IMR-90 (cell line): ENCODE measurements around the gene PPP2R2D. TPM values are rescaled to one million over a fixed set of nuclear protein-coding genes. Genes with fewer than 3 reads are reported as not detected.

Experiments used
- ATAC-seq: fragments of 200-7000 bp; cut with Tn5 transposase; 2 replicates; pipeline ENCODE4 v1.9.1; 2020; ENCODE audit warnings: low read depth, mild to moderate bottlenecking, moderate library complexity
- BruUV-seq: library from RNA; stranded (reverse); fragments of 400-500 nt; replicated peaks from 2 replicates; lab custom pipeline; 2021; lab: Mats Ljungman, UMichigan
- CTCF ChIA-PET: fragments of 300-600 bp; formaldehyde crosslinking; extraction: SDS; loops from one replicate; lab custom pipeline; 2021; ENCODE audit warnings: antibody characterized with exemption; lab: Yijun Ruan, JAX
- POLR2A ChIA-PET: fragments of 300-600 bp; sonication (Branson Sonifier 250); formaldehyde crosslinking; loops from one replicate; lab custom pipeline; 2022; ENCODE audit warnings: antibody characterized with exemption; ENCODE audit not compliant: unreplicated experiment; lab: Charles Lee
- DNase-seq: peaks from one replicate; pipeline ENCODE4 v3.0.0; 2013
- H2AFZ ChIP-seq: replicated peaks from 2 replicates; pipeline ENCODE3; 2013; ENCODE audit warnings: low read length, mild to moderate bottlenecking; ENCODE audit not compliant: poor library complexity
- H2AK5ac ChIP-seq: 2 replicates; pipeline ENCODE4 v1.6.1; 2013; ENCODE audit warnings: low read depth, low read length, inconsistent platforms
- H2AK9ac ChIP-seq: replicated peaks from 2 replicates; pipeline ENCODE3; 2013; ENCODE audit warnings: mild to moderate bottlenecking, low read depth, low read length, moderate library complexity; ENCODE audit not compliant: poor library complexity
- H2BK120ac ChIP-seq: 2 replicates; pipeline ENCODE4 v1.6.1; 2013; ENCODE audit warnings: low read depth, low read length, inconsistent platforms
- H2BK15ac ChIP-seq: 3 replicates; pipeline ENCODE4 v1.6.1; 2013; ENCODE audit warnings: low read depth, low read length, inconsistent platforms
- H2BK20ac ChIP-seq: 2 replicates; pipeline ENCODE4 v1.6.1; 2013; ENCODE audit warnings: low read depth, mild to moderate bottlenecking, inconsistent platforms, low read length, moderate library complexity
- H2BK5ac ChIP-seq: 2 replicates; pipeline ENCODE4 v1.6.1; 2013; ENCODE audit warnings: mild to moderate bottlenecking, low read depth, low read length, inconsistent platforms; ENCODE audit not compliant: poor library complexity, severe bottlenecking
- H3K14ac ChIP-seq: replicated peaks from 2 replicates; pipeline ENCODE4 v1.6.1; 2013; ENCODE audit warnings: low read depth, low read length, inconsistent platforms
- H3K18ac ChIP-seq: 2 replicates; pipeline ENCODE4 v1.6.1; 2013; ENCODE audit warnings: low read depth, low read length, control low read depth
- H3K23ac ChIP-seq: 2 replicates; pipeline ENCODE4 v1.6.1; 2013; ENCODE audit warnings: low read depth, low read length, inconsistent platforms
- H3K27ac ChIP-seq: 2 replicates; pipeline ENCODE4 v1.5.1; 2013; ENCODE audit warnings: mild to moderate bottlenecking, control low read depth, low read length; ENCODE audit not compliant: insufficient read depth
- H3K27me3 ChIP-seq: 2 replicates; pipeline ENCODE4 v1.6.1; 2013; ENCODE audit warnings: low read length; ENCODE audit not compliant: control insufficient read depth, insufficient read depth
- H3K36me3 ChIP-seq: 2 replicates; pipeline ENCODE4 v1.6.1; 2013; ENCODE audit warnings: low read length, mixed read lengths; ENCODE audit not compliant: control insufficient read depth, insufficient read depth
- H3K4ac ChIP-seq: 2 replicates; pipeline ENCODE4 v1.6.1; 2013; ENCODE audit warnings: low read depth, low read length, inconsistent platforms
- H3K4me1 ChIP-seq: 2 replicates; pipeline ENCODE4 v1.6.1; 2013; ENCODE audit warnings: low read length, mixed read lengths; ENCODE audit not compliant: control insufficient read depth, insufficient read depth
- H3K4me2 ChIP-seq: 2 replicates; pipeline ENCODE4 v1.6.1; 2013; ENCODE audit warnings: low read depth, mild to moderate bottlenecking, control low read depth, low read length, moderate library complexity
- H3K4me3 ChIP-seq: 2 replicates; pipeline ENCODE4 v1.5.1; 2013; ENCODE audit warnings: low read depth, mild to moderate bottlenecking, control low read depth, low read length, moderate library complexity; ENCODE audit not compliant: insufficient read depth
- H3K56ac ChIP-seq: 2 replicates; pipeline ENCODE4 v1.6.1; 2013; ENCODE audit warnings: low read length, inconsistent platforms; ENCODE audit not compliant: insufficient read depth; ENCODE audit errors: extremely low read depth
- H3K79me1 ChIP-seq, 2 experiments: 2 replicates each; pipeline ENCODE4 v1.6.1; 2013; ENCODE audit warnings: low read length in 2 of 2, inconsistent platforms in 1 of 2, low read depth in 1 of 2
- H3K9ac ChIP-seq: 2 replicates; pipeline ENCODE4 v1.6.1; 2013; ENCODE audit warnings: low read depth, low read length, control low read depth
- H3K9me1 ChIP-seq: 2 replicates; pipeline ENCODE4 v1.6.1; 2013; ENCODE audit warnings: low read length, inconsistent platforms; ENCODE audit not compliant: insufficient read depth
- H3K9me3 ChIP-seq: 2 replicates; pipeline ENCODE4 v1.6.1; 2013; ENCODE audit warnings: low read length; ENCODE audit not compliant: control insufficient read depth, insufficient read depth
- H4K20me1 ChIP-seq: 2 replicates; pipeline ENCODE4 v1.6.1; 2013; ENCODE audit warnings: low read length, inconsistent platforms; ENCODE audit not compliant: insufficient read depth
- H4K5ac ChIP-seq: 2 replicates; pipeline ENCODE4 v1.6.1; 2013; ENCODE audit warnings: mild to moderate bottlenecking, low read depth, low read length, control low read depth
- H4K8ac ChIP-seq, 2 experiments: 2 replicates each; pipeline ENCODE4 v1.6.1; 2013; ENCODE audit warnings: low read depth in 2 of 2, low read length in 2 of 2, control low read depth in 1 of 2, inconsistent platforms in 1 of 2
- H4K91ac ChIP-seq: 2 replicates; pipeline ENCODE4 v1.6.1; 2013; ENCODE audit warnings: low read depth, low read length, inconsistent platforms; ENCODE audit not compliant: insufficient read depth
- BHLHE40 ChIP-seq: fragments of 150-350 bp; IDR thresholded peaks from 2 replicates; pipeline ENCODE4 v1.6.1; 2016; ENCODE audit warnings: mild to moderate bottlenecking, low read depth, low read length
- CTCF ChIP-seq: conservative IDR thresholded peaks from 2 replicates; pipeline ENCODE4 v1.5.1; 2012; ENCODE audit warnings: mild to moderate bottlenecking, low read depth, low read length, improper control_type of control experiment
- FOS ChIP-seq: fragments of 150-350 bp; IDR thresholded peaks from 2 replicates; pipeline ENCODE4 v1.6.1; 2016; ENCODE audit warnings: low read depth, low read length
- MAZ ChIP-seq: IDR thresholded peaks from 2 replicates; pipeline ENCODE4 v1.6.1; 2012; ENCODE audit warnings: low read depth, mild to moderate bottlenecking, low read length, improper control_type of control experiment, moderate library complexity, borderline replicate concordance
- NFE2L2 ChIP-seq: fragments of 150-350 bp; IDR thresholded peaks from 2 replicates; pipeline ENCODE4 v1.6.1; 2016; ENCODE audit warnings: low read depth, mild to moderate bottlenecking, low read length
- POLR2A ChIP-seq: IDR thresholded peaks from 2 replicates; pipeline ENCODE4 v1.6.1; 2012; ENCODE audit warnings: mild to moderate bottlenecking, low read depth, low read length
- RCOR1 ChIP-seq: IDR thresholded peaks from 2 replicates; pipeline ENCODE4 v1.6.1; 2012; ENCODE audit warnings: mild to moderate bottlenecking, low read length, improper control_type of control experiment; ENCODE audit not compliant: insufficient replicate concordance
- USF2 ChIP-seq: fragments of 150-350 bp; IDR thresholded peaks from 2 replicates; pipeline ENCODE4 v1.6.1; 2017; ENCODE audit warnings: mild to moderate bottlenecking, antibody characterized with exemption, low read length, low read depth
- WGBS, 2 experiments: methylation state at CpG; one replicate each; pipeline versions ENCODE4 v1.1.5 to v1.1.7; 2013; ENCODE audit warnings: missing lambda C conversion rate in 2 of 2; ENCODE audit not compliant: insufficient read length in 1 of 2; ENCODE audit errors: extremely low coverage in 2 of 2; 5-methylcytosine and 5-hydroxymethylcytosine counted together
- dilution Hi-C: fragments of 300-500 bp; cut with HindIII; formaldehyde crosslinking; loops from one replicate; pipeline ENCODE4 v1.14.3; 2018; ENCODE audit warnings: low sequenced_read_pairs; ENCODE audit not compliant: unreplicated experiment
- in situ Hi-C: fragments of 300-500 bp; cut with MboI; formaldehyde crosslinking; loops from 3 replicates; pipeline ENCODE4 v1.14.3; 2019; ENCODE audit warnings: low sequenced_read_pairs, inconsistent platforms, mixed read lengths
- intact Hi-C: fragments of 100-400 bp; cut with micrococcal nuclease; formaldehyde crosslinking; loops from 2 replicates; pipeline ENCODE4 v1.10.0; 2022
- polyA plus RNA-seq, 3 experiments: library from polyadenylated mRNA; depleted of rRNA; stranded (reverse); fragments of >200 nt; gene quantifications; 2 replicates each; pipeline ENCODE4 v1.2.3, GENCODE V29; 2012; ENCODE audit warnings: low replicate concordance in 1 of 3
- total RNA-seq: library from RNA; depleted of rRNA; stranded (reverse); fragments of >200 nt; gene quantifications from 2 replicates; pipeline ENCODE4 v1.2.3, GENCODE V29; 2012

PPP2R2D gene
- total and polyA plus RNA-seq, 2 of the 4 experiments (the other 2 are of a cell fraction): 22.8 to 23.8 TPM

GRCh38 chr10:132002004-132002403, 101.2 kb downstream of the PPP2R2D start:
- no peak overlapping the region for H2AFZ ChIP-seq
- H3K4me3 ChIP-seq: no peak overlapping the region
- no peak for ATAC-seq
- H3K23ac ChIP-seq: no peak overlapping the region
- H3K4ac ChIP-seq: no peak overlapping the region
- peaks cover 9% of the 10 kb centered on the region for H3K9me3 ChIP-seq
- H2BK5ac ChIP-seq: no peak overlapping the region
- H3K36me3 ChIP-seq: no peaks in the 10 kb centered on the region
- in situ Hi-C loops (loop anchor here (25.0 kb wide), 1 partner anchor 1815 kb away; no protein-coding TSS in a partner anchor), intact Hi-C loops (no loop called here), dilution Hi-C loops (no loop called here)
- no peak for TF ChIP-seq USF2
- no peak for TF ChIP-seq MAZ
- TF ChIP-seq POLR2A: no peak
- no peak for TF ChIP-seq NFE2L2
- TF ChIP-seq BHLHE40: no peak
- no peak for TF ChIP-seq CTCF
- no peak for TF ChIP-seq FOS
- no peak for TF ChIP-seq RCOR1
- no peaks in the 10 kb centered on the region for H4K20me1 ChIP-seq
- H2BK120ac ChIP-seq: no peak overlapping the region
- no peak overlapping the region for H3K56ac ChIP-seq
- WGBS, 2 experiments: no CpG with 5 or more reads among the region's 4 CpGs
- no peak overlapping the region for H2BK15ac ChIP-seq
- ChIA-PET CTCF (no interaction called here), POLR2A (interaction anchor here (0.5 kb wide), 1 partner anchor 374 kb away, joined by 3 read pairs; no protein-coding TSS in a partner anchor)
- no peak overlapping the region for H2AK9ac ChIP-seq
- no peak overlapping the region for H4K8ac ChIP-seq
- H3K27ac ChIP-seq: no peak overlapping the region
- no peak overlapping the region for H3K4me2 ChIP-seq
- H3K4me1 ChIP-seq: peaks cover 8% of the 10 kb centered on the region
- no peak overlapping the region for H4K91ac ChIP-seq
- H2BK20ac ChIP-seq: no peak overlapping the region
- H2AK5ac ChIP-seq: no peak overlapping the region
- no peak overlapping the region for H3K14ac ChIP-seq
- H4K5ac ChIP-seq: no peak overlapping the region
- DNase-seq: no peak
- no peak overlapping the region for H3K9ac ChIP-seq
- no peak overlapping the region for H3K18ac ChIP-seq
- no TSS peak for BruUV-seq
- peaks cover 4% of the 10 kb centered on the region; the same call in 1 of the 2 replicates for H3K9me1 ChIP-seq
- peaks cover 18% of the 10 kb centered on the region for H3K27me3 ChIP-seq
- no peaks in the 10 kb centered on the region for H3K79me1 ChIP-seq
